ENCODE data around the gene VIPR2.
"Not testable (repeated sequence)": the region's sequence is repeated elsewhere in the genome, so short reads cannot be mapped to it uniquely, and the experiment has no call there.

The VIPR2 gene

DNA sequence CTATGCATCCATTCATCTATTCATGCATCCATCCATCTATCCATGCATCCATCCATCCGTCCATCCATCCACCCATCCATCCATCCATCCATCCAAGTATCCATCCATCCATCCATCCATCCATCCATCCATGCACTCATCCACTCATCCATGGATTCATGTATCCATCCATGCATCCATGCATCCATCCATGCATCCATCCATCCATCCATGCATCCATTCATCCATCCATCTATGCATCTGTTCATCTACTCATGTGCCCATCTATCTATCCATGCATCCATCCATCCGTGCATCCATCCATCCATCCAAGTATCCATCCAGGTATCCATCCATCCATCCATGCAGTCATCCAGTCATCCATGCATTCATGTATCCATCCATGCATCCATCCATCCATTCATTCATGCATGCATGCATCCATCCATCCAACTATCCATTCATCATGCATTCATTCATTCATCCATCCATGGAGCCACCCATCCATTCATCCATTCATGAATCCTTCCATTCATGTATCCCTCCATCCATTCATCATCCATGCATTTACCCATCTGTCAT, 156.3 kb downstream of the VIPR2 start:
- no peak overlapping the region for H3K4me3 ChIP-seq (ENCODE audit: low read depth, low read length)
- DNase-seq (ENCODE audit: low read depth) = no peak

DNA sequence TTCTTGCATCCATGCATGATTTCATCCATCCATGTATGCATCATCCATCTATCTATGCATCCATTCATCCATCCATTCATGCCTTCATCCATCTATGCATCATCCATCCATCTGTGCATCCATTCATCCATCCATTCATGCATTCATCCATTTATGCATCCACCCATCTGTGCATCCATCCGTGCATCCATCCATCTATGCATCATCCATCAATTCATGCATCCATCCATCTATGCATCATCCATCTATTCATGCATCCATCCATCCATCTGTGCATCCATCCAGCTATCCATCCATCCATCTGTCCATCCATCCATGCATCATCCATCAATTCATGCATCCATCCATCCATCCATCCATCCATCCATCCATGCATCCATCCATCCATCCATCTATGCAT, 157.0 kb downstream of the VIPR2 start:
- no peak overlapping the region for H3K4me3 ChIP-seq (ENCODE audit: low read depth, low read length)
- DNase-seq (ENCODE audit: low read depth) = no peak

DNA sequence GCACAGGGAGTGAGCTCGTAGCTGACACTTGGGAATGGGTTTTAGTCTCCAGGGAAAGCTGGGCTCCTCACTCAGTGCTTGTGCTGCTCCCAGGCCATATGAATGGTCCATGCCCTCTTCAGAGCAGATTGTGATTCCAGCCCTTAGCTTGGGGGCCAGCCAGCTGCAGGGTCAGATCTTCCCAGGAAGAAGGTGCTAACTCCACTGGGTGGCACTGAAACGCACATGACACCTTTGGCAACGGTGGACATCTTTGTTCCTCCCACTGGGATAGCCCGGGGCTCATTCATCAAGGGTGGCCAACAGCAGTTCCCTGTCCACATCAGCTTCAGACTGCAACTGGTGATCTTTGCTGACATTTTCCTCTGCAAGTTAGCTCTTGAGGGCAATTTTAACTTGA, 159.1 kb downstream of the VIPR2 start:
- DNase-seq (ENCODE audit: low read depth) = no peak
- no peak overlapping the region for H3K4me3 ChIP-seq (ENCODE audit: low read depth, low read length)

DNA sequence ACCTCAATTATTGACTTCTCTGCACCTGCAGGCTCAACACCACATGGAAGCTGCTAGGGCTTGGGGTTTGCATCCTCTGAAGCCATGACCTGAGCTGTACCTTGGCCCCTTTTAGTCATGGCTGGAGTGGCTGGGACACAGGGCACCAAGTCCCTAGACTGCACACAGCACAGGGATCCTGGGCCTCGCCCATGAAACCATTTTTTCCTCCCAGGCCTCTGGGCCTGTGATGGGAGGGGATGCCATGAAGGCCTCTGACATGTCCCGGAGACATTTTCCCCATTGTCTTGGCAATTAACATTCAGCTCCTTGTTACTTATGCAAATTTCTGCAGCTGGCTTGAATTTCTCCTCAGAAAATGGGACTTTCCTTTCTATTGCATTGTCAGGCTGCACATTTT, 160.7 kb downstream of the VIPR2 start:
- not testable (repeated sequence) for DNase-seq (ENCODE audit: low read depth); H3K4me3 ChIP-seq (ENCODE audit: low read depth, low read length)

DNA sequence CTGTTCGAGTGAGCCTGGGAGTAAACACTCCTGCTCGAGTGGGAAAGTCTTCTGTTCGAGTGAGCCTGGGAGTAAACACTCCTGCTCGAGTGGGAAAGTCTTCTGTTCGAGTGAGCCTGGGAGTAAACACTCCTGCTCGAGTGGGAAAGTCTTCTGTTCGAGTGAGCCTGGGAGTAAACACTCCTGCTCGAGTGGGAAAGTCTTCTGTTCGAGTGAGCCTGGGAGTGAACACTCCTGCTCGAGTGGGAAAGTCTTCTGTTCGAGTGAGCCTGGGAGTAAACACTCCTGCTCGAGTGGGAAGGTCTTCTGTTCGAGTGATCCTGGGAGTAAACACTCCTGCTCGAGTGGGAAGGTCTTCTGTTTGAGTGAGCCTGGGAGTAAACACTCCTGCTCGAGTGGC, 162.6 kb downstream of the VIPR2 start:
- not testable (repeated sequence) for DNase-seq (ENCODE audit: low read depth); H3K4me3 ChIP-seq (ENCODE audit: low read depth, low read length)

DNA sequence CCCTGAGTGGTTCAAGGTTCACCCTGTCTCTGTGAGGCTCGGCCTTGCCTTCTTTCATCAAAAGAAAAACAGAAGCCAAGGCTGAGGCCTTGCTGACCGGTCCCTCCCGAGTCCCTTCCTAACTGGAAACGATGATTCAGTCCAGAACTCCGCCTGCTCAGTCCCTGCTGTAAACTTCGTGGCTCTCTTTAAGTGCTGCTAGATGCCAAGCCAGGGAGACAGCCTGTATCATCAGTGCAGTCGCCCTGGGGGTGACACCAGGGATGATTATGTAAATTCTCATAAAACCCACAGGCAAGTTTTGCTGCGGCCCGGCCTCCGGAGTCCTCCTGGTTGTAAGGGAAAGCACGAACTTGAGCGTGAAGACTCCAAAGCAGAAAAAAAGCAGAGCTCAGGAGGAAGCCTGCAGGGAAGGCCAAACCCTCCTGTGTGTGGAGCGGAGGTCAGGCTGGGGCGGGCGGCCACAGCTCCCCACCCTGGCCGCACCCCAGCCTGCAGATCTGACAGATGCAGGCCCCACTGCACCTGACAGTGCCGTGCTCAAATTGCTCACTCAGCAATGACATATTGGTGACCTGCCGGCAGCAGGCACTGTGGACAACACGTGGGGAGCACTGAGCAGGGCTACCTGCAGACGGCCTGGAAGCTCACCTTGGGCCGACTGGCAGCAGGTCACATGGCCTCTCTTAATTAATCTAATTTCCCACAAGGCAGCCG, 164.9 kb downstream of the VIPR2 start:
- no peak for DNase-seq (ENCODE audit: low read depth)

DNA sequence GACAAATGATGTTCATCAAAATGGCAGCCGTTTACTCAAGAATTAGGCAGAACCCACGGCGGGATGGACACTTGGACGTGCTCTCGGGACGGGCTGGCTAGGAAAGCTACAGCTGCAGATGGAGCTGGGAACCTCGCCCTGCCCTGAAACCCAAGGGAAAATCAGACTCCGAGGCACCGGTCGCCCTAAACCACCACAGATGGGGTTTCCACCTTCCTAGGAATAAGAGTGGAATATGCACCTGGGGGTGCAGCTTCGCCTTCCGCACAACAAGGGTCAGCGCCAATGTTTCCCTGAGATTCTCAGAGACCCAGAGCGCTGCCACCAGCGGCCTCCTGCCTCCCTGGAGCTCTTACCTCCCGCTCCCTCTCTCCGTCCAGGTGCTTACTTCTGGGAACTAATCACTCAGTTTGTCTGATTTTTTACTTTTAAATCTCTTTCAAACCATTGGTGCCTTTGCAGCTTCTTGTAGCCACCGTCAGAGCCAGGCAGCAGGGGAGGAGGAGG, 165.6 kb downstream of the VIPR2 start:
- H3K4me3 ChIP-seq (ENCODE audit: low read depth, low read length) = no peak overlapping the region
- no peak for DNase-seq (ENCODE audit: low read depth)

More for the DNA sequence above, 164.9 kb downstream of the VIPR2 start:
- no peak overlapping the region for H3K4me3 ChIP-seq (ENCODE audit: low read depth, low read length)

Data from skeletal muscle cell (primary cell).